ENCODE results near the gene SIGLEC1. TPM values are rescaled to one million over a fixed set of nuclear protein-coding genes. Genes with fewer than 3 reads are reported as not detected.

Gene SIGLEC1
- total RNA-seq, 1 experiment from 2014 or later, result 0.17 TPM

DNA sequence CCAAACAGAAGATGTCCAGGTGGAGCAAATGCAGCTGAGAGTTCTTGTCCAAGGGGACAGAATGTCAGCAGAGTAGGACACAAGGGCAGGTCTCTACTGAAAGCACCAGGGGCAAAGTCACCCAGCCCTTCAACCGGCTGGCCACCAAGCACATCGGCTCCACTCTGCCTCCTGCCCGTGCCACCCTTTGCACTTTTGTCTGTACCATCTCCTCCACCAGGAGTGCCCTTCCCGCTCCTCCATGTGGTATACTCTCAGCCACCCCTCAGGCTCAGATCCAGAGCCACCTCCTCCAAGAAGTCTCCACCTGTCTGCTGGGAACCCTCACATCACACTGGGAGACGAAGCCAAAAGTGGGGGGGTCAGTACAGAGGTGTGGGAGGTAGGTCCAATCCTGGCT is 16.0 kb upstream of the SIGLEC1 start:
- Histone ChIP-seq H3K4me3 (replicated peaks in 1 of 2; ENCODE audit: low read depth in 1 of 2, low read length in 2 of 2) (no peak overlapping the region), H2AFZ (ENCODE audit: low read depth, low read length, poor library complexity, severe bottlenecking) (no peak overlapping the region), H3K9me3 (ENCODE audit: control insufficient read depth in 1 of 2, insufficient read depth in 1 of 2, low read depth in 1 of 2, low read length in 2 of 2) (no peaks in the 10 kb centered on the region), H3K27ac (ENCODE audit: low read depth, low read length) (no peak overlapping the region), H3K9ac (ENCODE audit: low read length) (no peak overlapping the region), H3K9me2 (ENCODE audit: insufficient read depth) (no peaks in the 10 kb centered on the region), H3K4me2 (ENCODE audit: low read length) (peak overlapping the region; percentile 16), H3K4me1 (ENCODE audit: control insufficient read depth in 1 of 2, insufficient read depth in 2 of 2, low read length in 2 of 2) (peaks cover 3 to 20% of the 10 kb centered on the region in 2 experiments; a peak in 2 of 4 replicates), H3K36me3 (ENCODE audit: control insufficient read depth in 1 of 2, insufficient read depth in 2 of 2, low read length in 2 of 2) (no peaks in the 10 kb centered on the region), H3K27me3 (ENCODE audit: insufficient read depth, low read length) (0 out of 2 replicates have a peak, but pooled peaks cover 8% of the 10 kb centered on the region), H3K79me2 (ENCODE audit: insufficient read depth, low read length) (no peaks in the 10 kb centered on the region), H4K20me1 (ENCODE audit: insufficient read depth) (no peaks in the 10 kb centered on the region)
- RAD21 ChIA-PET (ENCODE audit: low non-redundant PET in 1 of 2, low total read pairs in 2 of 2, uncharacterized antibody in 2 of 2, unreplicated experiment in 2 of 2), result no interaction called here
- ATAC-seq, result peak; percentile 18; the same call in 1 of the 2 replicates
- intact Hi-C loops (cut with micrococcal nuclease), result no loop called here
- TF ChIP-seq CEBPB (IDR thresholded peaks at IDR 0.05; ENCODE audit: low read depth) (no peak), ELF1 (IDR thresholded peaks at IDR 0.05; ENCODE audit: borderline replicate concordance, low read depth) (no peak)
- DNase-seq (ENCODE audit: low read depth, low spot score), result no peak
- POLR2A ChIA-PET, result no interaction called here
- CTCF ChIA-PET, result interaction anchor here (1.0 to 2.2 kb wide), 4 partner anchors 9 to 18 kb away, joined by 3 to 5 read pairs (median 4); partner anchors contain the start of gene SIGLEC1
- no TSS peak for BruUV-seq (replicated peaks)

DNA sequence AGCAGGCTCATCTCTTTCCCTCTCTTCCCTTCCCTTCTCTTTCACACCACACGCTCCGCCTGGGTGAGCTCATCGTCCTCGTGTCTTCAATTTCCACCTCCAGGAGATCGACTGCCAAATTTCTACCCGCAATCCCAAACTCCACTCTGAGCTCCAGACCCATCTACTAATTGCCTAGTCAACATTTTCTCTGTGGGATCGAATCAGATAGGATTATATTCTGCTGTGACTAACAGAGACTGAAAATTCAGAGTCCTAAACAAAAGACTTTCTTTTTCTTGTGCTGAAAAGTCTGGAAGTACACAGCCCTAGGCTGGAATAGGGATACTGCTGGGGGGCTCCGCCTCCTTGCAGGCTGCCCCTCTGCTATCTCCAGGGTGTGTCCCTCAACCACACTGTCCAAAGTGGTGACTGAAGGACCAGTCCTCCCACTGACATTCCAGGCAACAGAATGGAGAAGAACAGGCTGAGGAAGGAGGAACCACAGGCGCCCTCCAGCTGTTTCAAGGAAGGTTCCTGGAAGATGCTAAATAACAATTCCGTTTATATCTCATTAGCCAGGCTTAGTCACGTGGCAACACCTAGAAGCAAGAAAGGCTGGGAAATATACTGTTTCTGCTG is 15.1 kb upstream of the SIGLEC1 start:
- H3K36me3 ChIP-seq (ENCODE audit: control insufficient read depth in 1 of 2, insufficient read depth in 2 of 2, low read length in 2 of 2), result no peaks in the 10 kb centered on the region
- H3K27me3 ChIP-seq (ENCODE audit: insufficient read depth, low read length), result 0 out of 2 replicates have a peak, but pooled peaks cover 8% of the 10 kb centered on the region
- no peaks in the 10 kb centered on the region for H4K20me1 ChIP-seq (ENCODE audit: insufficient read depth)
- no peak overlapping the region for H3K27ac ChIP-seq (ENCODE audit: low read depth, low read length)
- ATAC-seq, result peak; percentile 37; the same call in 1 of the 2 replicates
- no peaks in the 10 kb centered on the region for H3K9me2 ChIP-seq (ENCODE audit: insufficient read depth)
- no peak for TF ChIP-seq ZNF274 (IDR thresholded peaks at IDR 0.05; ENCODE audit: low read depth, low read length)
- TF ChIP-seq JUND (IDR thresholded peaks at IDR 0.05), result no peak
- TF ChIP-seq ELF1 (IDR thresholded peaks at IDR 0.05; ENCODE audit: borderline replicate concordance, low read depth), result no peak
- TF ChIP-seq EZH2phosphoT487 (IDR thresholded peaks at IDR 0.05; ENCODE audit: borderline replicate concordance), result no peak
- no peak for TF ChIP-seq ZFX (IDR thresholded peaks at IDR 0.05)
- TF ChIP-seq POLR2A (IDR thresholded peaks at IDR 0.05; ENCODE audit: borderline replicate concordance, extremely low read depth, insufficient read depth, insufficient read length), result no peak
- TF ChIP-seq EGR1 (IDR thresholded peaks at IDR 0.05; ENCODE audit: low read depth), result no peak
- TF ChIP-seq, protein P1, sequence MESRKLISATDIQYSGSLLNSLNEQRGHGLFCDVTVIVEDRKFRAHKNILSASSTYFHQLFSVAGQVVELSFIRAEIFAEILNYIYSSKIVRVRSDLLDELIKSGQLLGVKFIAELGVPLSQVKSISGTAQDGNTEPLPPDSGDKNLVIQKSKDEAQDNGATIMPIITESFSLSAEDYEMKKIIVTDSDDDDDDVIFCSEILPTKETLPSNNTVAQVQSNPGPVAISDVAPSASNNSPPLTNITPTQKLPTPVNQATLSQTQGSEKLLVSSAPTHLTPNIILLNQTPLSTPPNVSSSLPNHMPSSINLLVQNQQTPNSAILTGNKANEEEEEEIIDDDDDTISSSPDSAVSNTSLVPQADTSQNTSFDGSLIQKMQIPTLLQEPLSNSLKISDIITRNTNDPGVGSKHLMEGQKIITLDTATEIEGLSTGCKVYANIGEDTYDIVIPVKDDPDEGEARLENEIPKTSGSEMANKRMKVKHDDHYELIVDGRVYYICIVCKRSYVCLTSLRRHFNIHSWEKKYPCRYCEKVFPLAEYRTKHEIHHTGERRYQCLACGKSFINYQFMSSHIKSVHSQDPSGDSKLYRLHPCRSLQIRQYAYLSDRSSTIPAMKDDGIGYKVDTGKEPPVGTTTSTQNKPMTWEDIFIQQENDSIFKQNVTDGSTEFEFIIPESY (IDR thresholded peaks at IDR 0.05; ENCODE audit: extremely low read depth, insufficient replicate concordance, low read length), result no peak
- no peak for TF ChIP-seq SRF (IDR thresholded peaks at IDR 0.05; ENCODE audit: low read depth)
- TF ChIP-seq POLR2AphosphoS5 (IDR thresholded peaks at IDR 0.05; ENCODE audit: low read depth, low read length), result no peak
- TF ChIP-seq CEBPB (IDR thresholded peaks at IDR 0.05; ENCODE audit: low read depth), result no peak
- TF ChIP-seq TCF7L2 (IDR thresholded peaks at IDR 0.05; ENCODE audit: borderline replicate concordance, extremely low read depth, insufficient read depth, insufficient read length), result no peak
- no peak for TF ChIP-seq RAD21 (IDR thresholded peaks at IDR 0.05; ENCODE audit: low read depth)
- no peak for TF ChIP-seq CBX3 (IDR thresholded peaks at IDR 0.05; ENCODE audit: low read depth)
- TF ChIP-seq EZH2 (IDR thresholded peaks at IDR 0.05), result no peak
- TF ChIP-seq, protein P2, sequence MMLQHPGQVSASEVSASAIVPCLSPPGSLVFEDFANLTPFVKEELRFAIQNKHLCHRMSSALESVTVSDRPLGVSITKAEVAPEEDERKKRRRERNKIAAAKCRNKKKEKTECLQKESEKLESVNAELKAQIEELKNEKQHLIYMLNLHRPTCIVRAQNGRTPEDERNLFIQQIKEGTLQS (IDR thresholded peaks at IDR 0.05), result no peak
- TF ChIP-seq SIN3A (IDR thresholded peaks at IDR 0.05; ENCODE audit: low read depth), result no peak
- TF ChIP-seq FOSL1 (IDR thresholded peaks at IDR 0.05; ENCODE audit: low read depth), result no peak
- TF ChIP-seq, protein P3, sequence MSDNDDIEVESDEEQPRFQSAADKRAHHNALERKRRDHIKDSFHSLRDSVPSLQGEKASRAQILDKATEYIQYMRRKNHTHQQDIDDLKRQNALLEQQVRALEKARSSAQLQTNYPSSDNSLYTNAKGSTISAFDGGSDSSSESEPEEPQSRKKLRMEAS (IDR thresholded peaks at IDR 0.05), result no peak
- ChIA-PET RAD21 (ENCODE audit: low non-redundant PET in 1 of 2, low total read pairs in 2 of 2, uncharacterized antibody in 2 of 2, unreplicated experiment in 2 of 2) (no interaction called here), POLR2A (interaction anchor here (0.6 kb wide), 2 partner anchors 290 to 464 kb away, joined by 3 read pairs; no protein-coding TSS in a partner anchor), CTCF (interaction anchor here (2.2 kb wide), 1 partner anchor 17 kb away, joined by 5 read pairs; no protein-coding TSS in a partner anchor)
- no TSS peak for BruUV-seq (replicated peaks)
- H3K4me1 ChIP-seq (ENCODE audit: control insufficient read depth in 1 of 2, insufficient read depth in 2 of 2, low read length in 2 of 2), result peaks cover 3 to 20% of the 10 kb centered on the region in 2 experiments; a peak in 2 of 4 replicates
- H3K9me3 ChIP-seq (ENCODE audit: control insufficient read depth in 1 of 2, insufficient read depth in 1 of 2, low read depth in 1 of 2, low read length in 2 of 2), result no peaks in the 10 kb centered on the region
- peak overlapping the region; percentile 23 for H2AFZ ChIP-seq (ENCODE audit: low read depth, low read length, poor library complexity, severe bottlenecking)
- no peak overlapping the region for H3K4me3 ChIP-seq (replicated peaks in 1 of 2; ENCODE audit: low read depth in 1 of 2, low read length in 2 of 2)
- H3K79me2 ChIP-seq (ENCODE audit: insufficient read depth, low read length), result no peaks in the 10 kb centered on the region
- intact Hi-C loops (cut with micrococcal nuclease), result no loop called here
- peak overlapping the region; percentile 40 for H3K4me2 ChIP-seq (ENCODE audit: low read length)
- no peak for DNase-seq (ENCODE audit: low read depth, low spot score)
- no peak overlapping the region for H3K9ac ChIP-seq (ENCODE audit: low read length)
